A549 (cell line): Measurements from ENCODE around the gene PTPRN2. TPM values are rescaled to one million over a fixed set of nuclear protein-coding genes. Genes with fewer than 3 reads are reported as not detected.

ENCODE experiments used
- ATAC-seq, 2 experiments: fragments of 200-7000 bp in 1 of 2; fragments of >200 bp in 1 of 2; cut with Nextera tagmentation in 1 of 2; cut with Tn5 transposase in 1 of 2; 3 replicates each; pipeline versions ENCODE4 v1.8.0 to v1.9.1; 2018 to 2020; ENCODE audit warnings: mild to moderate bottlenecking in 1 of 2, moderate library complexity in 1 of 2
- CTCF ChIA-PET: fragments of 300-600 bp; sonication (Branson Sonifier 250); formaldehyde crosslinking; extraction: SDS; loops from one replicate; lab custom pipeline; 2021; ENCODE audit warnings: antibody characterized with exemption, inconsistent platforms; lab: Yijun Ruan, JAX
- POLR2A ChIA-PET: fragments of 350-600 bp; formaldehyde crosslinking; extraction: SDS; loops from one replicate; lab custom pipeline; 2021; ENCODE audit warnings: antibody characterized with exemption, inconsistent platforms; lab: Yijun Ruan, JAX
- DNase-seq, 2 experiments: peaks; one replicate each; pipeline versions ENCODE4 v3.0.0 to v3.0.0-alpha.2; 2011 to 2016; ENCODE audit warnings: low read depth in 1 of 2, low spot score in 1 of 2
- FAIRE-seq: peaks from 2 replicates; lab custom pipeline; 2011; peaks lifted over from hg19 to GRCh38; lab: Jason Lieb, UNC
- H3K27ac ChIP-seq, 2 experiments: fragments of >200 bp; sonication (Bioruptor Twin); formaldehyde crosslinking; 3 replicates each; pipeline ENCODE4 v1.5.1; 2016 to 2017
- H3K4me1 ChIP-seq: fragments of >200 bp; sonication (Bioruptor Twin); formaldehyde crosslinking; 3 replicates; pipeline ENCODE4 v1.6.1; 2016
- H3K4me2 ChIP-seq: fragments of >200 bp; sonication (Bioruptor Twin); formaldehyde crosslinking; 3 replicates; pipeline ENCODE4 v1.6.1; 2016
- H3K4me3 ChIP-seq: fragments of >200 bp; sonication (Bioruptor Twin); formaldehyde crosslinking; 3 replicates; pipeline ENCODE4 v1.5.1; 2016
- H3K9me3 ChIP-seq: fragments of >200 bp; sonication (Bioruptor Twin); formaldehyde crosslinking; 3 replicates; pipeline ENCODE4 v1.6.1; 2016
- BHLHE40 ChIP-seq: IDR thresholded peaks from 2 replicates; pipeline ENCODE4 v1.6.1; 2012; ENCODE audit warnings: low read depth, low read length, inconsistent platforms
- CEBPB ChIP-seq, 2 experiments: fragments of >200 bp in 1 of 2; sonication (Bioruptor Twin) in 1 of 2; formaldehyde crosslinking in 1 of 2; IDR thresholded peaks; 2 replicates each; pipeline ENCODE4 v1.6.1; 2012 to 2016
- EHF ChIP-seq: fragments of 250-450 bp; sonication (Bioruptor Pico); IDR thresholded peaks from 2 replicates; pipeline ENCODE4 v1.5.0; 2020; ENCODE audit warnings: mild to moderate bottlenecking
- EHMT2 ChIP-seq: fragments of 200-600 bp; sonication (generic); IDR thresholded peaks from 2 replicates; pipeline ENCODE4 v1.6.1; 2016; ENCODE audit warnings: antibody characterized with exemption, low read depth, mild to moderate bottlenecking, moderate library complexity
- EP300 ChIP-seq, 2 experiments: fragments of >200 bp; sonication (Bioruptor Twin); formaldehyde crosslinking; IDR thresholded peaks; 2 replicates in 1 of 2; 3 replicates in 1 of 2; pipeline ENCODE4 v1.6.1; 2016 to 2017
- ESRRA ChIP-seq: fragments of 150-350 bp; IDR thresholded peaks from 2 replicates; pipeline ENCODE4 v1.6.1; 2014; ENCODE audit warnings: mild to moderate bottlenecking, low read length, borderline replicate concordance
- FOXS1 ChIP-seq: fragments of 250-450 bp; sonication (Bioruptor Pico); IDR thresholded peaks from 2 replicates; pipeline ENCODE4 v1.5.0; 2020; ENCODE audit warnings: mild to moderate bottlenecking, moderate library complexity
- HES2 ChIP-seq: fragments of >200 bp; sonication (Bioruptor Twin); formaldehyde crosslinking; IDR thresholded peaks from 2 replicates; pipeline ENCODE4 v1.6.1; 2016
- HOXB13 ChIP-seq: fragments of 250-450 bp; sonication (Bioruptor Pico); IDR thresholded peaks from 2 replicates; pipeline ENCODE4 v1.5.0; 2020; ENCODE audit warnings: low read depth, mild to moderate bottlenecking, moderate library complexity
- JUN ChIP-seq, 2 experiments: fragments of >200 bp; sonication (Bioruptor Twin); formaldehyde crosslinking; IDR thresholded peaks; 2 replicates in 1 of 2; 3 replicates in 1 of 2; pipeline ENCODE4 v1.6.1; 2016 to 2017
- JUNB ChIP-seq: fragments of >200 bp; sonication (Bioruptor Twin); formaldehyde crosslinking; IDR thresholded peaks from 2 replicates; pipeline ENCODE4 v1.6.1; 2016
- KDM5A ChIP-seq: fragments of 200-600 bp; sonication (generic); IDR thresholded peaks from 2 replicates; pipeline ENCODE4 v1.6.1; 2016; ENCODE audit warnings: antibody characterized with exemption, mild to moderate bottlenecking
- MAFK ChIP-seq: fragments of 450-650 bp; IDR thresholded peaks from 2 replicates; pipeline ENCODE4 v1.6.1; 2014; ENCODE audit not compliant: partially characterized antibody
- MAX ChIP-seq: IDR thresholded peaks from 2 replicates; pipeline ENCODE4 v1.6.1; 2012
- NFE2L2 ChIP-seq: fragments of 150-350 bp; conservative IDR thresholded peaks from 2 replicates; pipeline ENCODE4 v1.6.1; 2014; ENCODE audit warnings: low read length
- PHF8 ChIP-seq: fragments of 200-600 bp; sonication (generic); IDR thresholded peaks from 2 replicates; pipeline ENCODE4 v1.6.1; 2016; ENCODE audit warnings: low read depth, mild to moderate bottlenecking, antibody characterized with exemption, moderate library complexity, borderline replicate concordance
- POLR2A ChIP-seq: IDR thresholded peaks from 2 replicates; pipeline ENCODE4 v1.6.1; 2012; ENCODE audit warnings: mild to moderate bottlenecking, low read length
- RAD21 ChIP-seq, 2 experiments: fragments of >200 bp in 1 of 2; sonication (Bioruptor Twin) in 1 of 2; formaldehyde crosslinking in 1 of 2; IDR thresholded peaks in 1 of 2; conservative IDR thresholded peaks in 1 of 2; 2 replicates in 1 of 2; 3 replicates in 1 of 2; pipeline ENCODE4 v1.6.1; 2012 to 2018; ENCODE audit warnings: inconsistent platforms in 1 of 2
- RCOR1 ChIP-seq: fragments of 150-350 bp; IDR thresholded peaks from 2 replicates; pipeline ENCODE4 v1.6.1; 2014; ENCODE audit warnings: antibody characterized with exemption, low read length, low read depth
- REST ChIP-seq: fragments of 200-600 bp; sonication (generic); IDR thresholded peaks from 2 replicates; pipeline ENCODE4 v1.6.1; 2016; ENCODE audit warnings: antibody characterized with exemption, mild to moderate bottlenecking, moderate library complexity
- RFX5 ChIP-seq: fragments of 450-650 bp; IDR thresholded peaks from 2 replicates; pipeline ENCODE4 v1.7.1; 2014; ENCODE audit warnings: antibody characterized with exemption, mild to moderate bottlenecking, moderate library complexity
- RNF2 ChIP-seq: fragments of 200-600 bp; sonication (generic); IDR thresholded peaks from 2 replicates; pipeline ENCODE4 v1.6.1; 2016; ENCODE audit warnings: low read depth, mild to moderate bottlenecking, antibody characterized with exemption, moderate library complexity, borderline replicate concordance
- SMC3 ChIP-seq: fragments of >200 bp; sonication (Bioruptor Twin); formaldehyde crosslinking; IDR thresholded peaks from 3 replicates; pipeline ENCODE4 v1.6.1; 2018; ENCODE audit warnings: inconsistent platforms
- SREBF2 ChIP-seq: fragments of 450-650 bp; IDR thresholded peaks from 2 replicates; pipeline ENCODE4 v1.6.1; 2014; ENCODE audit warnings: mild to moderate bottlenecking, moderate library complexity
- ZSCAN20 ChIP-seq: fragments of 250-450 bp; sonication (Bioruptor Pico); IDR thresholded peaks from 2 replicates; pipeline ENCODE4 v1.8.0; 2022; ENCODE audit warnings: mild to moderate bottlenecking, moderate library complexity
- WGBS: methylation state at CpG from one replicate; pipeline ENCODE4 v1.1.6; 2017; ENCODE audit errors: missing lambda C conversion rate; 5-methylcytosine and 5-hydroxymethylcytosine counted together
- polyA plus RNA-seq, 4 experiments: library from polyadenylated mRNA; depleted of rRNA in 3 of 4; stranded (reverse); fragments of >200 nt; fragmentation: RNase III in 1 of 4; extraction: RNeasy Plus Mini Kit Qiagen cat#74134 plus additional on column Dnase treatment in 1 of 4; gene quantifications; 2 replicates in 3 of 4; 3 replicates in 1 of 4; pipeline ENCODE4 v1.2.3, GENCODE V29; 2011 to 2017

The PTPRN2 gene
- polyA plus RNA-seq, 2 of the 4 experiments (the other 2 are of a cell fraction): 0.41 to 1.2 TPM

- FAIRE-seq: no peak
- ChIA-PET CTCF (no interaction called here), POLR2A (no interaction called here)
- TF ChIP-seq EHMT2 (no peak), MAX (no peak), RAD21 (conservative IDR thresholded peaks at IDR 0.05 in 1 of 2, IDR thresholded peaks at IDR 0.05 in 1 of 2) (no peak), CEBPB (IDR thresholded peaks at IDR 0.05) (no peak), RNF2 (no peak), RFX5 (no peak), EHF (CRISPR knock-in tag) (no peak), EP300 (IDR thresholded peaks at IDR 0.05) (no peak), FOXS1 (CRISPR knock-in tag) (no peak), RCOR1 (no peak), BHLHE40 (no peak), ESRRA (no peak), POLR2A (no peak), ZSCAN20 (no peak), JUN (IDR thresholded peaks at IDR 0.05) (no peak), MAFK (no peak), JUNB (no peak)
- no peaks in the 10 kb centered on the region for H3K4me1 ChIP-seq
- no peak overlapping the region for H3K27ac ChIP-seq
- no peak for ATAC-seq
- H3K4me2 ChIP-seq: no peak overlapping the region
- H3K4me3 ChIP-seq: no peak overlapping the region
- WGBS: 56% methylated on average over 15 of the region's 15 CpGs
- DNase-seq: no peak
- H3K9me3 ChIP-seq: no peaks in the 10 kb centered on the region
Measured at GRCh38 chr7:157574914-157575586, 1012.6 kb downstream of the PTPRN2 start.

GRCh38 chr7:157574120-157574825 is 1013.4 kb downstream of the PTPRN2 start:
- TF ChIP-seq KDM5A (no peak), SMC3 (no peak), PHF8 (no peak), SREBF2 (no peak), HES2 (no peak), JUN (IDR thresholded peaks at IDR 0.05) (no peak), CEBPB (IDR thresholded peaks at IDR 0.05) (no peak), ESRRA (no peak), HOXB13 (CRISPR knock-in tag) (no peak), BHLHE40 (no peak)
- no peak overlapping the region for H3K4me3 ChIP-seq
- no peak for FAIRE-seq
- no peaks in the 10 kb centered on the region for H3K4me1 ChIP-seq
- no peaks in the 10 kb centered on the region for H3K9me3 ChIP-seq
- no peak overlapping the region for H3K27ac ChIP-seq
- ATAC-seq: no peak
- WGBS: 70% methylated on average over 24 of the region's 24 CpGs
- no peak overlapping the region for H3K4me2 ChIP-seq
- ChIA-PET POLR2A (no interaction called here), CTCF (no interaction called here)
- no peak for DNase-seq

- ATAC-seq (no peak), FAIRE-seq (no peak), DNase-seq (no peak)
- CTCF ChIA-PET: no interaction called here
- H3K4me1 ChIP-seq: no peaks in the 10 kb centered on the region
- H3K27ac ChIP-seq: no peak overlapping the region
- H3K9me3 ChIP-seq: no peaks in the 10 kb centered on the region
- H3K4me3 ChIP-seq: no peak overlapping the region
- TF ChIP-seq REST (no peak), RFX5 (no peak), NFE2L2 (no peak)
- WGBS: 66% methylated on average over 5 of the region's 5 CpGs
- H3K4me2 ChIP-seq: no peak overlapping the region
- POLR2A ChIA-PET: no interaction called here
Measured at GRCh38 chr7:157573244-157573643, 1014.4 kb downstream of the PTPRN2 start.
